Amniotic stem cell (primary cell): ENCODE measurements around the gene KLK7.
"Not testable (repeated sequence)": the region's sequence is repeated elsewhere in the genome, so short reads cannot be mapped to it uniquely, and the experiment has no call there.

Experiments used
- DNase-seq: peaks from one replicate; lab custom pipeline; 2025; lab: John Stamatoyannopoulos, UW

The KLK7 gene

DNA sequence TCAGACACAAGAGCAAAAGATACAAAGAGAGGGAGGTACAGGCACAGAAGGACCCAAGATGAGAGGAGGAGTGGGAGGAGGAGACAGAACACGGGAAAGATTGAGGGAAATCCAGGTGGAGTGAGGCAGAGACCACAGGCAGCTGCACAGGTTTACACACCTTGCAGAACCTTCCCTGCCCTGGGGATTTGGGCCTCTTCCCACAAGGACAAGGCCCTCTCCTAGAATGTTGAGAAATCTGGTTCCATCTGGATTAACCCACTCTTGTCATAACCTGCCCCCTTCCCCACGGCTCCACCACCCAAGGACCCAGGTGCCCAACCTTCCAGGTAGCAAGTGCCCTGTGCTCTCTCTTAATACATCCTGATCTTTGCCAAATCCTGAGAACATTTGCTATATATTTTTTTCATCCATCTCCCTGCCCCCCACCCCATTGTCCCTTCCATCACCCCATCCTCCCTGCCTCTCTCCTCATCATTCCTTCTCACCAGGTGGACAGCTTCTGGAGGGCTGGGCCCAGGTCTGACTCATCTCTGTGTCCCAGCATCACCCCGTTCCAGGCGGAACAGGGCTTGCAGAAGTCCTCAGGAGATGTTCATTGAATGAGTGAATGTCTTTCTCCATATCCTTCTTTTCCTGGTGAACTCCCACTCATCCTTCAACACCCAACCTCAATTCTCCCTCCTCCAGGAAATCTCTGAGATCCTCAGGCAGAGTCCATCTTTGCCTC is 26.5 kb upstream of the KLK7 start:
- no peak for DNase-seq

DNA sequence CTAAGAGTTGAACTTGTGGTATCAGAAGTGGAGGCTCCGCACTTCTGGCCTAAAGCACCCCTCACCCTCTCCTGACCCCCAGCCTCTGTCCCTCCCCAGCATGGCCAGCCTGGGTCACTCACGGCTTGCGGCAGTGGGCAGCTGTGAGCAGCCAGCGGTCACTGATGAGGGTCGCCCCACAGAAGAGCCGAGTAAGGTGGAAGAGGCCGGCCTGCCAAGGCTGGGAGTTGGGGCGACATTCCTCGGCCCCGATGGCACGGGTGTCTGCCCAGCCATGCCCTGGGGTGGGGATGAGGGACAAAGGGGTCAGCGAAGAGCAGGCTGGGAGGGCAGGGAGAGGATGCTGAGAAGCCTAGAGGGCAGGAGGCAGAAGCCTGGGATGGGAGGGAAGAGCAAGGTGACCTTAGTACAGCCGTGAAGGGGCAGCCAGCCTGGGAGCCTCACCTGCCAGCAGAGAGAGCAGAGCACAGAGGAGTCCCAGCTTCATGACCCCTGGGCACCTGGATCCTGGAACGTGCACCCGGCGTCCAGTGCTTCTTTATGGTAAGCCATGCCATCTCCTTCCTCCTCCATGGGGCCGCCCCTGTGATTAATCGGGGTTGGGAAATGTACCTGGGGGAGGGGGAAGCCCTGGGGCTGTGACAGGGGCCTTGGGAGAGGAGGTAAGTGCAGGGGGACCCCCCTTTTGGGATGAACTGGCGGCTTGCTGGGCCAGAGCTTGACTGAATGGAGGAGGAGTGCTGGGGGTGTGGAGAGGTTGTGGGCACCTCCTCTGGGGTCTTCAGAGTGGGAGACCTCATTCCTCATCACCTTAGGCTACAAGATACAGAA is 25.6 kb upstream of the KLK7 start:
- no peak for DNase-seq

DNA sequence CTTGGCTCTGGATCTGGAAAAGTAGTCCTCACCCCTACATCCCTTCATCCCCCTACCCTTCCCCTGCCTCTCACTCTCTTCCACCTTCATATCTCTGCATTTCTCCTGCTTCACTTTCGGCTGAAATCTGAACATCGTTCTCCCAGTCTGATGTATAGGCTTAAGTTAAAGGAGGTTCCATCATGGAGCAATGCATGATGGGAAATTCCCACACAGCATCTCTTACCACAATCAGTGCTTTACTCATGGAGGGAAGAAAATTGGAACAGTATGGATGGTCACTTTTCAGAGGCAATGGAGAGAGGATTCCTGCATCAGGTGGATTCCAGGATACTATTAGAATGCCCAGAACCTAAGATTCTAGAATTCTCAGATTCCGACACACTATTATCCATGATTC is 23.8 kb upstream of the KLK7 start:
- no peak for DNase-seq

DNA sequence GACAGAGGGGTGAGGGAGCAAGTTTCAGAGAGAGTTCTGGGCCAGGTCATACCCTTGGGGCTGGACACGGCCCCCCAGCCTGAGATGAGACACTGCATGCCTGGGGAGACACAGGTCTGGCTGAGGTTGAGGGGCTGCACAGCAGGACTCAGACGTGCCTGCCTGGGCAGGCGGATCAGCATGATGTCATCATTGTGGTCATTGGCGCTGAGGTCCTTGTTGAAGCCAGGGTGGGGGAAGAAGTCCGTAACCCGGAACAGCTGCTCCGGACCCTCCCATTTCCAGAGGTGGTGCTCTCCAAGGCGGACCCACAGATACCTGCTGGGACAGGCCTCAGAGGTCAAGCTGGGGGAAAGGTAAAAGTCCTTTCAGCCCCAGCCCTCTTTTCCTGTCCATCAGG is 22.7 kb upstream of the KLK7 start:
- DNase-seq: no peak

DNA sequence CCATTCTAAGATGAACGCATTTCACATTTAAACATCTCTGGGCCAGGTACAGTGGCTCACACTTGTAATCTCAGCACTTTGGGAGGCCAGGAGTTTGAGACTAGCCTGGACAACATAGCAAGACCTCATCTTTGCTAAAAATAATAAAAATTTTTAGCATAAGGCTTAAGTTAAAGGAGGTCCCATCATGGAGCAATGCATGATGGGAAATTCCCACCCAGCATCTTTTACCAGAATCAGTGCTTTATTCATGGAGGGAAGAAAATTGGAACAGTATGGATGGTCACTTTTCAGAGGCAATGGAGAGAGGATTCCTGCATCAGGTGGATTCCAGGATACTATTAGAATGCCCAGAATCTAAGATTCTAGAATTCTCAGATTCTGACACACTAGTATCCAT is 21.5 kb upstream of the KLK7 start:
- DNase-seq: no peak

DNA sequence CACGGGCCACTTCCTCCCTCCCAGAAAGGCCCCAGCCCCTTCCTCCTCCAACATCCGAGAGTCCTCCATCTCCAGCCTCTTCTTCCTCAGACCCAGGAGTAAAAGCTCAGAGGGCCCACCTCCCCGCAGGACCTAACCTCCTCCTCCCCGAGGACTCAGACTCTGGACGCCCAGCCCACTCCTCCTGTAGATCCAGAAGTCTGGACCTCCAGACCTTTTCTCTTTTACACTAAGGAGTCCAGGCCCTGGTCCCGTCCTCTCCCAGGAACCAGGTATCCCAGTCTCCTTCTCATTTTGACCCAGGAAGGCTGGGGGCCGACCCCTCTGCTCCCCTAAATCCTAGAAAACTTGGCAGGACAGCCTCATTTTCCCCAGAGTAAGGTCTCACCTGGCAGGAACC is 19.6 kb upstream of the KLK7 start:
- no peak for DNase-seq

DNA sequence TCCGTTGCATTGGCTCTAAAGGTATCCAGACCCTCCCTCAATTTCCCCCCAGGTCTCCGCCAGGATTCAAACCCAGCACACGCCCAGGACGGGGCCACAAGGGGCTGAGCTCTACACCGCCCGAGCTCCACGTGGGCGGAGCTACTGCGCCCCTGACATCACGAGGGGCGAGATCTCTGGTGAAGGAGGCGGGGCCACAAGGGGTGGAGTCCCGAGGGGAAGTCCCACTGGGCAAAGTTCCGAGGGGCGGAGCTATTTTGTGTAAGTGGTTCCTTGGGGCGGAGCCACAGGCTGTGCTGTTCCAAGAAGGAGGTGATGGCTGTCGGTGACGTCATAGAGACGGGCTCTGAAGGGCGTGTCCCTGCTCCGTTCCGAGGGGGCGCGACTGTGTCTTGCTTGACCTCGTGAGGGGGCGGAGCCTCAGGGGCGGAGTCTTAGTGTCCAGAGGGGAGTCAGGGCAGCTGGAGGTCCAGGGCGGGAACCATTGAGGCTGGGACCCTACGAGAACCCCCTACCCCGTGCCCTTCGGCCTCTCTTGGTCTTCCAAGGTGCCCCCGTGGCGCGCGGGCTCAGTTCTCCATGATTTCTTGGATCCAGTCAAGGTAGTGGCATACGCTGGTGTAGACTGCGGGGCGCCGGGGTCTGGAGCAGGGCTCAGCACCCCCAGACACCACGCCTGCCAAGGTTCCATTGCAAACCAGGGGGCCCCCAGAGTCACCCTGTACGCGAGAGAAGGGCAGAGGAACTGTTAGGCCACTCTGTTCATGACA is 19.0 kb upstream of the KLK7 start:
- DNase-seq: no peak

DNA sequence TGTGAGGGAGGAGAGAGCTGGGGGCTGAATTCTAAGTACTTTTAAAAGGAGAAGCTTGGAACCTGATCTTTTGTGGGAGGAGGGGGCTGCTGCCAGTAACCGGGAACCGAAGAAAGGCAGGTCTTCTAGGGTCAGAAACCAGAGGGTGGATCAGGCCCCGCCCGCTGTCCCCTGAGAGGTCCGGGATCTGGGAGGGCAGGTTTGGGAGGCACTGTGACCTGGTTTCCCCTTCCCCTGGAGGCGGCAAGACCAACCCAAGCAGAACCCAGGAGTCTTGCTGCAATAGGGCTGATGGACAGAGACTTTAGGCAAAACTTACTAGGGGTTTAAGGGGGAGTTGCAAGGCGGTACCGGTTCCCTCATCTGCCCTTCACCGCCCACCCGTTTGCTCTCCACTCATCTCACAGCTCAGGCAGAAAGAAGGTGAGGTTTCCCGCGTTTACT is 18.4 kb upstream of the KLK7 start:
- no peak for DNase-seq

DNA sequence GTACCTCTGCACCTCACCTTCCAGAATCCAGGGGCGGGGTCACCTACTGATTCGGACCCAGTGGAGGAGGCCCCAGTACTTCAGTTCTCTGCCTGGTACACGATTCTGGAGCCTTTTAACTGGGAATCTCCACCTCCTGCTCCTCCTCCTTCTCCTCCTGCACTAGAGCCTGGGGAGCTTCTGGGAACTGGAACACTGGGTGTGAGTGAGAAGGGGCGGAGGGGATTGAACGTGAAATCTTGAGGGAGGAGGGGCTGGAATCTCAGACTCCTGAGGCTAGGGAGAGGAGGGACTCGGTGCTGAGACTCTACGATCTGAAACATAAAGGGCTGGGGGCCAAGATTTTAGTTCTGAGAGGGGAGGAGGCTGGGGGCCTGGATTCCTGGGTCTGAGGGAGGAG is 17.8 kb upstream of the KLK7 start, which contains the start of gene KLK8:
Gene KLK8, minus strand, starts transcription at position 90 of the 400 bp plus-strand sequence. CDS start 437 bp downstream, outside the sequence.
- DNase-seq: no peak

DNA sequence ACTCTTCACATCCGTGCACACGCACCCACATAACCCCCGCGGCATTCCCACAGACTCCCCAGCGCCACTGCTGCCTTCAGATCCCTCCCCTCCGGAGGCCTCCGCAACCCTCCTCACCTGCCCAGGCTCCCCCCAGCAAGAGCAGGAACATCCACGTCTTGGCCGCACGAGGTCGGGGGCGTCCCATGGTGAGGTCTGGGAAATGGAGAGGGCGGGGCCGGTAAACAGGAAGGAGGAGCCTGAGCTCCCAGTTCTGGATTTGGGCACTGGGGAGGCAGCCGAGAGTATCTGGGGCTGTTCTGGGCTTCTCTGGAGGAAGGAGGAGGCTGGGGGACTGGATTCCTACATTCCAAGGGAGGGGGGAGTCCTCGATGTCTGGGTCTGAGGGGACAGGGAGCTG is 17.3 kb upstream of the KLK7 start:
- no peak for DNase-seq

DNA sequence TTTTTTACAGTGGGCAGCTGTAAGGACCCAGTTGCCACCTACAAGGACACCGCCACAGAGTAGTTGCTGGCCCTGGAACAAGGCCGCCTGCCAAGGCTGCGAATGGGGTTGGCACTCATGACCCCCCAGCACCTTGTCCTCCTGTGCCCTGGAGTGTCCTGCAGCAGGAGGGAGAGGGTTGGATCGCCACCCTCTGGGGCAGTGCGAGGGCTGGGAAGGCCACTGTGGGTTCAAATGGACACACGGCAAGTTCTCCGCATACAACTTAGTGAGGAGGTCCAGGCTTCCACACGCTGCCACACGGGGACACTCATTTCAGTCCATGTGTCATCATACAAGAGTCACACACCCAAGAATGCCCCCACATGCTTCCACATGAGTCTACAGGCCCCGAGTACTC is 16.7 kb upstream of the KLK7 start:
- no peak for DNase-seq

DNA sequence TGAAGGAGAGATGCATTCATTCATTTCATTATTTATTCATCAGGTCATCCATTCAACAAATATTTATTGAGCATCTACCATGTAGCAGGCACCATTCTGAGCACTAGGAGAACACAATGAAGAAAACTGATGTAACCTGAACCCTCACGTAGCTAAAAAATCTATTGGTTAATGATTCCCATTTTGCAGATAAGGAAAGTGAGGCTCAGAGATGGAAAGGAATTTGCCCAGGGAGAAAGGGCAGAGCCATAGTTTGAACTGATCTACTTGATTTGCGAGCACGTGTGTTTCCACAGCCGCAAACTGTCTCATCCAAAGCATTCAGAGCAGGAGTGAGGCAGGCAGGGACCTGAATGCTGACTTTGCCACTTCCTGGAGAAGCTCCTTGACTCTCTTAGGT is 15.0 kb upstream of the KLK7 start:
- DNase-seq: no peak

DNA sequence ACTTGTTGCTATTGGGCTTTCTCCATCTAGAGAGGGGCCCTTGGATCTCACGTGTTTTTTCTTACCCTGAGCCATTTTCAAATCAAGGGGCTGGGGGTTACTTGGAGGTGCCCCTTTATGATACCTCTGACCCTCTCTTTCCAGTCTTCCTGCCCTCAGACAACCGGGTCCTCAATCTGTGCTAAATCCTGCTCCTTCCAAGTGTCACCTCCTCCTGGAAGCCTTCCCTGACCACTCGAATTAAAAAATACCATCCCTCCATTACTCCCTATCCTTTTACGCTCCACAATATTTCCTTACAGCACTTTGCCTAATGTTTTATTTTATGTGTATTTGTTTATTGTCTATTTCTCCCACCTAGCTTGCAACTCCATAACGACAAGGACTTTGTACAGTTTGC is 14.3 kb upstream of the KLK7 start:
- no peak for DNase-seq

DNA sequence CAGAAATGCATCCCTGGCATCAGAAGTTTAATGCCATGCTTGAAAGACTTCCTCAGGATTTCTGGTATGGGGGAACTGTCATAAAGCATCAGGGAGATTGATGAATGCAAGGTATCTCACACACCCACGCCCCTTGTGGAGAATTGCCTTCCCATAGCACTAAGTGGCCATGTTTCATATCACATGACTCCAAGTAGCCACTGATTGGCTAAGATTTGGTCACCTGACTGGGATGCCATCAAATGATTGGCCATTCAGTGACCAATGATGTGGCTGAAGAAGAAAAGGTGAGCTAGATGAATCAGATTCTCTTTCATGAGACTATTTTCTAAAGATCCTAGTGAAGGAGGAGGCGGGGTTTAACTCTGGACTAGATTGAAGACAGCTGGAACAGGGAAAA is 10.4 kb upstream of the KLK7 start:
- no peak for DNase-seq

DNA sequence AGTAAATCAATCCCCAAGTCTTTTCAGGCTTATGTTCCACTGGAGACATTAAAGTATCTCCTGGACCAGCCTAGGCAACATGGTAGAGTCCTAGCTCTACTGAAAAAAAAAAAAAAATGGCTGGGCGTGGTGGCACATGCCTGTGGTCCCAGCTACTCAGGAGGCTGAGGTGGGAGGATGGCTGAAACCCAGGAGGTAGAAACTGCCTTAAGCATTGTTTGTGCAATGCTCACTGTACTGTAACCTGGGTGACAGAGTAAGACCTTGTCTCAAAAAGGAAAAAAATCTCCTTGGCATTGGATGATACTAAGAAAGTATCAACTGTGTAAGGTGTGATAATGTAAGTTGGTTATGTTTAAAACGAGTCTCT is 8.9 kb upstream of the KLK7 start:
- DNase-seq: no peak

DNA sequence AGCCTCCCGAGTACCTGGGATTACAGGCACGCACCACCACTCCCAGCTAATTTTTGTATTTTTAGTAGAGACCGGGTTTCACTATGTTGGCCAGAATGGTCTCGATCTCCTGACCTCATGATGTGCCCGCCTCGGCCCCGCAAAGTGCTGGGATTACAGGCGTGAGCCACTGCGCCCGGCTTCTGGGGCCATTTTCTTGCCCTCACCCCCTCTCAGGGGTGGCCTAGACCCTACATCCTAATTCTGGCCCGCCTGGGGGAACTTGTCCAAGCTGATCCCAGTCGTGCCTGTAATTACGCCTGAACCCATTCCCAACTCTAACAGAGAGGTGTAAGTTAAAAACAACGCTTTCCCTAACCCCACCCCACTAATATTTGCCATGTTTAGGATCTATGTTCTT is 699 bp upstream of the KLK7 start:
- DNase-seq: not testable (repeated sequence)

DNA sequence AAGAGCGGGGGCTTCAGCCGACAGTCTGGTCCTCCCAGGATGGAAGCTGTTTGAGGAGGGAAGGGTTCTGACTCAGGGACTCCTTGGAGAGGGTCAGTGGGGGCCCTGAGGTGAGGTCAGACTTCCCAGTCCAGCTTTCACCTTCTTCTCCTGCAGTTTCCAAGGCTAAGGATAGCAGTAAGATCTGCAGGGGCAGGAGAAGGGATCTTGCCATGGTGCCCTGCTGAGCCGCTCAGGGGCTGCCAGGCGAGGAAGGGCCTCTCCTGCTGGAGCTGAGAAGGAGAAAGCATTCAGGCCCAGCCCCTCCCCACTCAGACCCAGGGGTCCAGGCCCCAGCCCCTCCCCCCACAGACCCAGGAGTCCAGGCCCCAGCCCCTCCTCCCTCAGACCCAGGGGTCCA is 1.5 kb downstream of the KLK7 start:
- DNase-seq: no peak

DNA sequence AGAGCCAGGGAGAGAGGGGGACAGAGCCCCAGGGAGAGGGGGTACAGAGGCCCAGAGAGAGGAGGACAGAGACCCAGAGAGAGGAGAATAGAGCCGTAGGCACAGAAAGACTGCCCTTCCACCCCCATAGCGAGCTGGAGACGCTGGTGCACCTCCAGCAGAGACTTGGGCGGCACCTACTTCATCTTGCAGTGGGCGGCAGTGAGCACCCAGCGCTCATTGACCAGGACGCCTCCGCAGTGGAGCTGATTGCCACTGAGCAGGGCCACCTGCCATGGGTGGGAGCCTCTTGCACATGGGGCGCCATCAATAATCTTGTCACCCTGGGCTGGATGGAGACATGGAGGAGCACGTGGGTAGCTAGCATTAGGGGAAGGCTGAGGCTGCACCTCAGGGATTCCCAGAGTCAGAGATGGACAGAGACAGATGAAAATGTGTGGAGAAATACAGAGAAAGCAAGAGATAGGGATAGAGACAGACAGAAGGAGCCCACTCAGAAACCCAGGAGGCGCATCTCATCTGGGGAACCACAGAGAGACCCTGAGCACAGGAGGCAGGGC is 2.0 kb downstream of the KLK7 start:
- no peak for DNase-seq

DNA sequence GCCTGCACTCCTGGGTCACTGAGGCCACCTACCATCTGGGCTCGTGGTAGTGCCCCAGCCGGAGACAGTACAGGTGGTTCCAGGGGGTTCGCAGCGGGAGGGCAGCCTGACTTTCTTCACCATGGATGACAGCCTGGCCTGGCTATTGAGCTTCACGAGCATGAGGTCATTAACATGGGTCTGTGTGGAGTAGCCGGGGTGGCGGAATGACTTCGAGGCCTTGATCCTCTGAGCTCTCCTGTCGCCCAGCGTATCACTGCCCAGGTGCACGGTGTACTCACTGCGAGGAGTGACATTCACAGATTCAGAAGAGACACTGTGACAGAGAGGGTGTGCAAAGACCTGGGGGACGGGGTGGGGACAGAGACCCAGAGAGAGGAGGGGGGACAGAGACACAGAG is 3.5 kb downstream of the KLK7 start:
- DNase-seq: no peak

DNA sequence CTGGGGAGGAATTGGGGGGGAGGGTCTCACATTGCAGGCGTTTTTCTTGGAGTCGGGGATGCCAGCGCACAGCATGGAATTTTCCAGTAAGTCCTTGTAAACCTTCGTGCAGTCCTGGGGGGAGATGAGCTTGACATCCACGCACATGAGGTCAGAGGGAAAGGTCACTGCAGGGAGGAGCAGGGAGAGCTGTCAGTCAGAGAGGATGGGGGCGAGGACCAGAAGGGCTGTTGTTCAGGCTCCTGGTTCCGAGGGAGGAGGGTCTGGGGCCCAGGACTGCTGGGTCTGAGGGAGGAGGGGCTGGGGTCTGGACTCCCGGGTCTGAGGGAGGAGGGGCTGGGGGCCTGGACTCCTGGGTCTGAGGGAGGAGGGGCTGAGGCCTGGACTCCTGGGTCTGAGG is 4.0 kb downstream of the KLK7 start:
- DNase-seq: no peak

DNA sequence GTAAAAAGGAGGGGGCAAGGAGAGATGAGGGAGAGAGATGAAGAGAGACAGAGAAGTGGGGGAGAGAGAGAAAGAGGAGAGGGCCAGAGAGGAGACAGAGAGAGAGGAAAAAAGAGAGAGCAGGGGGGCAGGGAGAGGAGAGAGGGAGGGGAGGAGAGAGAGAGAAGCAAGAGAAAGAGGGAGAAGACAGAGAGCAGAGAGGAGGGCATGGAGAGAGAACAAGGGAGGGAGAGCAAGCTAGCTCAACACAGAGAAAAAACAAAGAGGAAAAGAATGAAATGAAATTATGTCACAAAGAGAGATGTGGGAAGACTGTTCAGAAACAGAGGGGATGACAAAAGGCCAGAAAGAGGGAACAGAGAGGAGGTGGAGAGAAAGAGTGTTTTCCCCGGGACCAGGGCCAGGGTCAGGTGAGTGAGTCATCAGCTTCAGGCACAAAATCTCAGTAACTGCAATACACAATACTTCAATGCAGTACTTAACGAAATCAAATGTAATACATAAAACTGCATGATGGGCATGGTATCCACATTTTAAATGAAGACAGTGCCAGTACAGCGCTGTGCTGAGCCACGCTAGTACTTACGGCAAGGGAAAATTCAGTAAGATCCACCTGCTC is 4.8 kb downstream of the KLK7 start:
- DNase-seq: no peak

DNA sequence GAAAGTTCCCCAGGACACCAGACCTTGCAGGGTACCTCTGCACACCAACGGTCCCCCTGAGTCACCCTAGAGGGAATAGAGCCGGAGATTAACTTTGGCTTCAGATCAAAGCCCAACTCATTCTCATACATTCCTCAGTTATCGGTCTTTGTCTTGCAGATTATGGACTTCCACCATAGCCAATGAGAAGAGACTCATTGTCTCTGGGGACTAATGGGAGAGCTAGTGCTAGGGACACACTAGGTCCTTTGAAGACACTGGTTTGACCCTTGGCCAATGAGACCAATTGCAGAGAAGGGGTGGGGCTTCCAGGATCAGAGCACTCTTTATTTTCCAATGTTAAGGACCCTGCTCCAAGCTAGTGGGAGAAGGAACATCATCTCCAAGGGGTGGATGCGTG is 6.1 kb downstream of the KLK7 start:
- no peak for DNase-seq
